ENCODE measurements around the gene ZMYND19.
"Not testable (repeated sequence)": the region's sequence is repeated elsewhere in the genome, so short reads cannot be mapped to it uniquely, and the experiment has no call there.

The ZMYND19 gene

DNA sequence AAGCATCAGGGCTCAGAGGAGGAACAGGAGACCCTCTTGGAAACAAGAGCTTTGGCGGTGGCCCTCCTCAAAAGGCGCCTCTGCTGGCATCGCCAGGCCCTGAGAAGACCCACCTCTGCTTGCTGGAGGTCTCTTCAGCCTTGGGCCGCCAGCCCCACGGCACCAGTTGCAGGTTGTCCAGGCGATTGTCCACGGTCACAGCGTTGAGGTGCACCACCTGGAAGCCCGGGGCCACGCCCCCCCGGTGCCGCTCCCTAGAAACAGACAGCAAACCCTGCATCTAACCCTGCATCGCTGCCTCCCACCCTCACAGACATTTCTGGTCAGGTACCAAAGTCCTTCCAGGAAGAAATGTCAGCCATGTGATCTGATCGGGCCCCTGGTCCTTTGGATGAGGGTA, 3.5 kb downstream of the ZMYND19 start:
- DNase-seq = no peak

DNA sequence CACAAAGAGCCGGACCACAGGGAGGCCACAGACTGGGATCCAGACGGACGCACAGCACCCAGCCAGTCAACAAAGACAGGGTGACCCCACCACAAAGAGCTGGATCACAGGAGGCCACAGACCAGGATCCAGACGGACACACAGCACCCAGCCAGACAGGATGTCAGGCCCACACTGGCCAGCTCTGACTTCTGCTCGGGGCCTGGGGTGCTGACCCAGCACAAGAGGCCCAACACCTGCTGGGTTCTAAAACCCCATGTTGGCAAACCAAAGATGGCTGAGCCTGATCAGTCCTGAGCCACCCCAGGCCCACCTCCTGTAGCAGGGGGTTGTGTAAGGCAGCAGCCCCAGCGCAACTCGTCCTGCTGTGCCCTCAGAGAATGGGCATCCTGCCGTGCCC, 6.4 kb downstream of the ZMYND19 start:
- no peak for DNase-seq

- no peak for DNase-seq
Measured at GRCh38 chr9:137583347-137583746, 7.0 kb downstream of the ZMYND19 start.

DNA sequence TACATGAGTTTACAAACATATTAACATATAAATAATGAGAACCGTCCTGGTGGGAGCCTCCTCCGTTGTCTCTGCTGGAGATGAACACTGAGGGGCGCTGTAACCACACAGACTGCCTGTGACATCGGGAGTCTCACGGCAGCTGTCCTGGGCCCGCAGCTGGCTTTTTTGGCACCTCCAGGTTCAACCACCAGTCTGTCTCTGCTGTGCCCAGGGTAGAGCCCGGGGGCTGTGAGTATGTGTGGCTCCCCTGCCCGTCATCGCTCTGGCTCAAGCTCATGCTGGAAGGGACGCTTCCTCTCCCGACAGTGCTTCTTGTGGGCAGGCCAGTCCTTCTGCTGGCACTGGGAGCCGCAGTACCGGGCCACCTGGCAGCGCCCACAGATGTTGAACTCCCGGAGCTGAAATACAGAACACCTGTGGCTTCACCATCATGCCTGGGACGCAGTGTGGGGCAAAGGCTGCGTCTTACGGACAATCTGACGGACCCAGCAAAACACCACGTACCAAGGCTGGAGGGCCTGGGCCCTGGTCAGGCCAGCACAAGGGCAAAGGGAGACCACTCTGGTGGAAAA, 7.9 kb downstream of the ZMYND19 start:
- DNase-seq = no peak

DNA sequence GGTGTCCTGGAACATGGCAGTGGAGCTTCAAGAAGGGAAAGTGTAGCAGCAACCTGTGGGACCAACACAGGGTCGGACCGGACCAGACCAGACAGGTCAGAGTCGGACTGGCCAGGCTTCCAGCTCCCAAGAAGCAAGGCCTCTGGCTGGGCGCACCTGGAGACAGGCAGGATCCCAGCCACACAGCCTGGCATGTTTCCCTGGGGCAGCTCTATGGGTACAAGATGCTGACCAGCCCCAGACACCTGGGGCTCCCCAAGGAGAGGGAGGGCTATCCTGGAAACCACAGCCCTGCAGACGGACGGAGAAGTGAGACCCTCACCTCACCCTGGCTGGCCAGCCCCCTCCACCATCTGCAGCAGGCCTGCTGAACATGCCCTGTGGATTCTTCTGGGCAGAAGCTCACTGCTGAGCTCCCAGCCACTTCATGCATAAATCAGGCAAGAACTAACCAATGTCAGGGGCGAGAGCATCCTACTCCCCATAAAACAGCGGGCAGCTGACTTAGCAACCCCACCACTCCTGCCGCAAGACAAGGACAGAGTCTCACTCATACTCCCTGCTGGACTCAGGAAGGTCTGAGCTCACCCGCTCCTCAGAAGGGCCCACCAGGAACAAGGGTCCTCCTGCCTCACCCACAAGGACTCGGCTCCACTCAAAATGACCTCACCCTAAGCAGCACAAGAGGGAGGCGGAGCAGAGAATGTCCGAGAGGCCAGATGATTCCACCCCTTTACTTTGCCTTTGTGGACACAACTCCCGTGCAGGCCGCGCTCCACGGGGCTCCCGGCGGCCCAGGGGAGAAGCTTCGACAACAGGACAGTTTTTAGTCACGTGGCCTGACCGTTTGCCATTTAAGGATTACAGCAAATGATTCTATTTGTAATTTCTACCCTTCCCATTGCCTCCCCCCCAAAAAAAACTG, 8.7 kb downstream of the ZMYND19 start:
- no peak for DNase-seq

GRCh38 chr9:137580954-137581322, 9.4 kb downstream of the ZMYND19 start:
- DNase-seq = no peak

GRCh38 chr9:137580209-137580953, 9.9 kb downstream of the ZMYND19 start:
- no peak for DNase-seq

DNA sequence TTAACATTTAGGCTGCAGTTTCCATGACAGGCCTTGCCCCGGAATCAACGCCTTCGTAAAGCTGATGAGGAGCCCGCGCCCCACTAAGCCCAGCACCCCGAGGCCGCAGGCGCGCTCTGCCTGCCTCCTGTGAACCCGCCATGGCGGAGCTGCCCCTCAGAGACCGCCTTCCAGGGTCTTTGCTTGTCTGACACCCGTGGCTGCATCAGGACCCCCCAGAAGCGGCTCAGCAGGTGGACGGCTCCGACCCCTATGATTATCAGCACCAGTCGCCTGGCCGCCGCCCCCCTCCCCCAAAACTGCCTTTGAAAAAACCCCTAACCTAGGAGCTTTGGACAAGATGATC, 11.1 kb downstream of the ZMYND19 start:
- DNase-seq = no peak

DNA sequence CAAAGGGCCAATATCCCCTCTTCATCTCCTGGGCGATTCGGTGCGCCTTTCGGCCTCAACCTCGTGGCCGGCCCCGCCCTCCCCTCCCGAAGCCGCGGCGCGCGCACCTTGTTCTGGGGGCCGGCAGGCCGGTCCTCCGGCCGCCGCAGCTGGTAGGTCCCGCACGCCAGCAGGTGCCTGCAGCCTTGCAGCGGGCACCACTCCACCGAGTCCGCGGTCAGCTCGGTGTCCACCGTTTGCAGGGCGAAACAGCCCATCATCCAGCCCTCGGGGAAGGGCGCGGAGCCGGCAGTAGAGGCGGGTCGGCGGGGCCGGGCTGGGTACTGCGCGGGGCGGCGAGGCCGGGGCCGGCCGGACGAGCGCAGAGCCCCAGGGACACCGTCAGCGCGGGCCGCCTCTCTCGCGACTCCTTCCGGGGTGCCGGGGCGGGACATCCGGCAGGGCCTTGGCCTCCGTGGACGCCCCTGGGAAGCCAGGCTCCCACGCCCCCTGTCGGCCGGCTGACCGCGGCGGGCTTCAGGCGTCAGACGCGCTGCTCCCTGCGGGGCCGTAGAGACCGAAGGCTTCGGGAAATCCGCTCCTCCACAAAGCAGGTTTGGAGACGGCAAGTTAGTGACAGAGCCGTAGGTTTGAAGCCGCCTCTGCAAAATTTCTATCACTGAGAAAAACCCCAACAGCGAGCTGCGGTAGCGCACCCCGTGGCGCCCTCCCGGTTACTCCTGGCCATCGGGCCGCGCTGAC, 11.6 kb downstream of the ZMYND19 start, which contains the start of gene DPH7:
DPH7 (minus strand) TSS at position 408 of the 741 bp plus-strand sequence; CDS start at position 260, 148 bp downstream.
- DNase-seq = peak; percentile 92 to 96

DNA sequence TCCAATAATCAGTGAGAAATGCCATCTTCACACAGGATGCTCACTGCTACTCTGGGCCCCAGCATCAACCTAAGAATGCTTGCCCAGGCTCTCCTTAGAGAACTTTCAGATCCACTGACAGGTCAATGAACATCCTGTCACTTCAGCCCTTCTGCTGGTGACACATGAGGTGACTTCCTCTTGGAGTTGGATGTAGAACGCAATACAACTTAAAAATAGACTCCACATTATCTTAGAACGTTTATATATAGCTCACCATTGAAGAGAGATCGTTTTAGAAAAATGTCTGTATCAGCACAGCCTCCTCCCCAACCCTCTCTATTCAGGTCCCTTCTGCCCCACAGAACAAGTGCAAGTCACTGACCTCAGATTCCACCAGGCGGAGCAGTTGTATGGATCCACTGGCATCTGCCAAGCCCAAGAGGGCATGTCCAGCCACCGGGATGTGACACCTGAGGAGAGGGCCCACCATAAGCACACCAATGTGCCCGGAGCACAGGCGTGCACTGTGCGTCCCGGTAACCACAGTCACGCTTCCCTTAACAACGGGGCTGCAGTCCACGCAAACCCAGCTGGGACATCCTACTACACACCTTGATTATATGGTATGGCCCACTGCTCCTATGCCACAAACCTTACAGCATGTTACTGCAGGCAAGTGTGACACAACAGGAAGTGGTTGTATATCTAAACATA, 14.4 kb downstream of the ZMYND19 start:
- no peak for DNase-seq

DNA sequence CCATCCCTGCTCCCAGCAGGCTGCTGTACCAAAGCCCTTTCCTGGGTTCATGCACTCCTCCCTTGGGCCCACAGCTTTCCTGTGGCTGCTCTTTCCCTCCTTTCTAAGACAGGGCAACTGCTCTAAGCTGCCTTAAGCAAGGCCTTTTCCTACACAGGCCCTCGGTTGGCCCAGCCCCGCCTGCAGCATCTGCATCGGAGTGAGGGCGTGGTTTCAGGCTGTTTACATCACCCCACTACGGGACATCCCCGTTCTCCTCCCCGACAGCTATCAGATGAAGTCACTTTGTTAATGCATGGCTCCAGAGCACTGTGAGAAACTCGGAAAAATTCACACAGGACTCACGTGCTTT, 15.0 kb downstream of the ZMYND19 start:
- DNase-seq = no peak

DNA sequence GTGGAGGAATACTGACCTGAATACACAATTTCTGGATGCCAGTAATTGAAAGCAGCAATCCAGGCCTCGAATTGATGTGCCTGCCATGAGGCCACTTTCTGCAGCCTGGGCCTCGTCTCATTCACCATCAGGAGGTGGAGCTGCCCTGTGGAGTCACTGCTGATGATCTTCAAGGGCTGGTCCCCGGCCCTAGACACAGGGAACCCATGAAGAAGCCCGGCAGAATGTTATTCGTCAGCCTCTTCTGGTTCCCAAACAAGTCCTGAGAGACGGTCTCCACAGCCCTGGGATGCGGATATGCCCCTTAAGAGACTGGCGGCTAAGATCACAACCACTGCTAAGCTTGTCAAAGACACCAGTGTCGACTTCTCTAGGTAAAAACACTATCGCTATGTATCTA, 16.1 kb downstream of the ZMYND19 start:
- DNase-seq = no peak

- DNase-seq = no peak
Measured at GRCh38 chr9:137570566-137570965, 19.7 kb downstream of the ZMYND19 start.

DNA sequence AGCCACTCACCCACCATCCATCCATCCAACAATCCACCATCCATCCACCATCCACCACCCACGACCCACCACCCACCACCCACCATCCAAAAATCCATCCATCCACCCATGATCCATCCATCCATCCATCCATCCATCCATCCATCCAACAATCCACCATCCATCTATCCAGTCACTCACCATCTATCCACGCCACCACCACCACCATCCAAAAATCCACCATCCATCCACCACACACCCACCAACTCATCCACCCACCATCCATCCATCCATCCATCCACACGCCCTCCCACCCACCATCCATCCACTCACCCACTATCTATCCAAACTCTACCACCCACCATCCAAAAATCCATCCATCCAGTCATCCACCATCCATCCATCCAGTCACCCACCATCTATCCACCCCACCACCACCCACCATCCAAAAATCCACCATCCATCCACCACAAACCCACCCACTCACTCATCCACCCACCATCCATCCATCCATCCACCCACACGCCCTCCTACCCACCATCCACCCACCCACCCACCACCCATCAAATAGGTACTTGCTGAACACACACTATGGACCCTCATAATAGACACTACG, 20.6 kb downstream of the ZMYND19 start:
- DNase-seq = no peak

- DNase-seq = not testable (repeated sequence)
Measured at GRCh38 chr9:137568445-137568844, 21.9 kb downstream of the ZMYND19 start.

DNA sequence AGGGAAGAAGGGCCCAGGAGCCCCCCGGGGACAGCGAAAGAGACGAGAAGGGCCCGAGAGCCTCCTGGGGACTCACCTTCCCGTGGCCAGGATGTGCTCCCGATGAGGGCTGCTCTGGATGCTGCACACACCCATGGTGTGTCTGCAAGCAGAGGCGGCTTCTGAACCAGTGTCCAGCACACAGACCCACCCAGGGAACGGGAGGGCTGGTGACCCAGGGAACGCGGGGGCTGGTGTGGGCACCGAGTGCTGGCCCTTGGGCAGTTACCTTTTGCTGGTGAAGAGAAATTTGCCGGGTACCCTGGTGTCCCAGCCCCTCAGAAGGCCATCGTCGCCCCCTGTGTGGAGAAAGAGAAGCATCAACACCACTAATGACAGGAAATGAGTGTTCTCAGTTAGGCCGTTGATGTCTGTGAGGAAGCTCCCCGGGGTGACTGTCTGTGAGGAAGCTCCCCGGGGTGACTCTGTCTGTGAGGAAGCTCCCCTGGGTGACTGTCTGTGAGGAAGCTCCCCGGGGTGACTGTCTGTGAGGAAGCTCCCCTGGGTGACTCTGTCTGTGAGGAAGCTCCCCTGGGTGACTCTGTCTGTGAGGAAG, 25.4 kb downstream of the ZMYND19 start:
- no peak for DNase-seq

- DNase-seq = no peak
Measured at GRCh38 chr9:137564134-137564533, 26.2 kb downstream of the ZMYND19 start.

- no peak for DNase-seq
Measured at GRCh38 chr9:137558127-137558526, 32.2 kb downstream of the ZMYND19 start.

DNA sequence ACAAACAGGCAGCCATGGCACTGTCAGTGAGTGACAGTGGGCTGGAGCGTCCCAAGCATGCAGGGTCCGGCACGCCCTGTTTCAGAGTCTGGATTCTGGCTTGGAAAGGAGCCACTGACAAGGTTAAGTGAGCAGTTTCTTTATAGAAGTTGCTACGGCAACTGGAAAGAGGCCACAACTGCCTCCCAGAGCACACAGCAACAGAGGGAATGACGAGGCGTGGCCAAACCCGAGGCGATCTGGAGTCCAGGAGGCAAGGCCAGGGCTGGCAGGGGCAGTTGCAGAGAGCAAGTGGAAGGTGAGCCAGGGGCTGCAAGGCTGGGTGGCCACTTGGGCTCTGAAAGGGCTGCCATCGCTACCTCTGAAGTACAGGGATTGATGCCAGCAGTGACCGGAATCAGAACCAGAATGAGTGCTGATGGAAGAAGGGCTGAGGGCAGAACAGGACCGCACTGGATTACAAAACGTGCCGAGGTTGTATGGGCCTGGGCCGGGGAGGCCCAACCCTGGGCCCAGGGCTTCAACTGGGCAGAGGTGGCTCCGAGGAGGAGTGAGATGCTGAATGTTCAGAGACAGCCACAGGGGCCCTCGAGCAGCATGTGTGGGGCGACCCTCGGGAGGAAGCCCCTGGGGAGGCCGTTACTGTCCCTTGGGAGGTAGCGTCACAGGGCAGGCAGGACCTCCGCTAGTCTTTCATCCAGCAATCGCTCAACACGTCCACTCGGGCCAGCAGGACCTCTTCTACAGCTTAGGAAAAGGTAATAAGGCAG, 34.1 kb downstream of the ZMYND19 start:
- no peak for DNase-seq

DNA sequence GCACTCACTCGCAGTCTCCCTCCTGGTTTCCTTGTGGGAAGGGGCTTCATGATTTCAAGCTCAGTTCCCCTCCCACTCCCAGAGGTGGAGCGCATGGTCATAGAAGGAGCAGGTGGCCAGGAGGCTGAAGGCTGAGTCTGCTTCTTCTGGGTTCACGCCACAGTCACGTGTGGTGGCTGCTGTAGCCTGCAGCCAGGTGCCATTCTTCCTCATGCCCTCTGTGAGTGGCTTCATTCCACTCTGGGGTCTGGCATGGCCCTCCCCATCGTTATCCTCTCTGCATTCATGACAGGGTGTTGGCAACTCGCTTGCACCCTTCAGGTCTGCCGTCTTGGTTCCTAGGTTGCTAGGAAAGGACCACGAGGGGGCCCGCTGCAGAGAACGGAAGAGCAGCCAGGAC, 35.1 kb downstream of the ZMYND19 start:
- DNase-seq = no peak

GRCh38 chr9:137554349-137554748, 36.0 kb downstream of the ZMYND19 start:
- no peak for DNase-seq
